DND-41 (cell line): ENCODE measurements around the gene FSIP1.

Experiments
- CTCF ChIP-seq: IDR thresholded peaks from 2 replicates; pipeline ENCODE4 v1.5.1; 2012; ENCODE audit warnings: borderline replicate concordance, low read length, moderate library complexity, mild to moderate bottlenecking; ENCODE audit not compliant: poor library complexity, severe bottlenecking; ENCODE audit errors: extremely low read depth
- EZH2 ChIP-seq: IDR thresholded peaks from 3 replicates; pipeline ENCODE4 v1.6.1; 2012; ENCODE audit warnings: borderline replicate concordance, low read depth, mild to moderate bottlenecking, moderate library complexity, low read length, inconsistent platforms; ENCODE audit not compliant: severe bottlenecking

GRCh38 chr15:39672184-39672583 lies 110.5 kb downstream of the FSIP1 start:
- TF ChIP-seq CTCF (no peak), EZH2 (no peak)
